HUES64 (cell line): Measurements from ENCODE around the gene LTV1.
A peak's percentile ranks its signal among the peaks of the same experiment; 100 is the strongest.
"Not testable (repeated sequence)": the region's sequence is repeated elsewhere in the genome, so short reads cannot be mapped to it uniquely, and the experiment has no call there.

Source experiments
- H3K27ac ChIP-seq: 2 replicates; pipeline ENCODE4 v1.7.0; 2013; ENCODE audit warnings: low read depth, low read length, inconsistent platforms
- H3K27me3 ChIP-seq: 2 replicates; pipeline ENCODE4 v1.6.1; 2013; ENCODE audit warnings: mild to moderate bottlenecking, low read length; ENCODE audit not compliant: insufficient read depth
- H3K36me3 ChIP-seq: 2 replicates; pipeline ENCODE4 v1.6.1; 2013; ENCODE audit warnings: mild to moderate bottlenecking, low read length; ENCODE audit not compliant: insufficient read depth
- H3K4me1 ChIP-seq: 2 replicates; pipeline ENCODE4 v1.6.1; 2013; ENCODE audit warnings: mild to moderate bottlenecking, low read length, moderate library complexity; ENCODE audit not compliant: insufficient read depth
- H3K4me3 ChIP-seq: 2 replicates; pipeline ENCODE4 v1.5.1; 2013; ENCODE audit warnings: mild to moderate bottlenecking, low read length, moderate library complexity
- H3K9ac ChIP-seq: 2 replicates; pipeline ENCODE4 v1.6.1; 2013; ENCODE audit warnings: mild to moderate bottlenecking, low read depth, low read length
- H3K9me3 ChIP-seq: 2 replicates; pipeline ENCODE4 v1.6.1; 2013; ENCODE audit warnings: low read depth, low read length; ENCODE audit not compliant: insufficient read depth
- WGBS: fragments of 150-250, 120-280 bp; methylation state at CpG from one replicate; pipeline ENCODE4 v1.1.7; 2013; ENCODE audit warnings: missing lambda C conversion rate; 5-methylcytosine and 5-hydroxymethylcytosine counted together

LTV1 gene

GRCh38 chr6:143843677-143843999 is 500 bp downstream of the LTV1 start:
- Histone ChIP-seq H3K9ac (peak overlapping the region; percentile 94), H3K4me1 (peaks cover 5% of the 10 kb centered on the region; the same call in 1 of the 2 replicates), H3K27me3 (no peaks in the 10 kb centered on the region), H3K4me3 (peak overlapping the region; percentile 93), H3K27ac (peak overlapping the region; percentile 91), H3K9me3 (no peaks in the 10 kb centered on the region), H3K36me3 (peaks cover 44% of the 10 kb centered on the region)
- under 1% methylated on average over 9 of the region's 9 CpGs for WGBS

- Histone ChIP-seq H3K9me3 (no peaks in the 10 kb centered on the region), H3K9ac (peak overlapping the region; percentile 94), H3K27ac (peak overlapping the region; percentile 91; the same call in 1 of the 2 replicates), H3K4me1 (peaks cover 5% of the 10 kb centered on the region; the same call in 1 of the 2 replicates), H3K36me3 (peaks cover 47% of the 10 kb centered on the region), H3K27me3 (no peaks in the 10 kb centered on the region), H3K4me3 (peak overlapping the region; percentile 93)
- WGBS = 22% methylated on average over 4 of the region's 4 CpGs
Observed at GRCh38 chr6:143844006-143844405, 868 bp downstream of the LTV1 start.

- H3K4me3 ChIP-seq = no peak overlapping the region
- peaks cover 5% of the 10 kb centered on the region; the same call in 1 of the 2 replicates for H3K4me1 ChIP-seq
- peaks cover 57% of the 10 kb centered on the region for H3K36me3 ChIP-seq
- no peak overlapping the region for H3K27ac ChIP-seq
- H3K27me3 ChIP-seq = no peaks in the 10 kb centered on the region
- WGBS = 90% methylated on average over 5 of the region's 5 CpGs
- H3K9me3 ChIP-seq = no peaks in the 10 kb centered on the region
- H3K9ac ChIP-seq = no peak overlapping the region
Observed at GRCh38 chr6:143845033-143845432, 1.9 kb downstream of the LTV1 start.

- not testable (repeated sequence) for H3K27me3 ChIP-seq, H3K4me3 ChIP-seq, H3K4me1 ChIP-seq, H3K9ac ChIP-seq, H3K9me3 ChIP-seq, H3K27ac ChIP-seq
- H3K36me3 ChIP-seq = peaks cover 79% of the 10 kb centered on the region
- 97% methylated on average over 3 of the region's 3 CpGs for WGBS
Observed at GRCh38 chr6:143851706-143852105, 8.6 kb downstream of the LTV1 start.

GRCh38 chr6:143855057-143855456 is 11.9 kb downstream of the LTV1 start:
- H3K36me3 ChIP-seq = peaks cover 79% of the 10 kb centered on the region
- not testable (repeated sequence) for H3K27me3 ChIP-seq, H3K4me3 ChIP-seq, H3K9me3 ChIP-seq, H3K27ac ChIP-seq, H3K4me1 ChIP-seq, H3K9ac ChIP-seq
- WGBS = 89% methylated on average over 1 of the region's 1 CpG

- not testable (repeated sequence) for H3K4me3 ChIP-seq, H3K9ac ChIP-seq, H3K27ac ChIP-seq, H3K27me3 ChIP-seq, H3K9me3 ChIP-seq, H3K4me1 ChIP-seq
- H3K36me3 ChIP-seq = peaks cover 79% of the 10 kb centered on the region
- WGBS = 95% methylated on average over 6 of the region's 6 CpGs
Observed at GRCh38 chr6:143856762-143857161, 13.6 kb downstream of the LTV1 start.

- WGBS = 95% methylated on average over 5 of the region's 5 CpGs
- Histone ChIP-seq H3K9ac (no peak overlapping the region), H3K27me3 (no peaks in the 10 kb centered on the region), H3K9me3 (no peaks in the 10 kb centered on the region), H3K36me3 (peaks cover 83% of the 10 kb centered on the region), H3K4me1 (0 out of 2 replicates have a peak, but pooled peaks cover 3% of the 10 kb centered on the region), H3K27ac (no peak overlapping the region), H3K4me3 (no peak overlapping the region)
Observed at GRCh38 chr6:143857651-143858050, 14.5 kb downstream of the LTV1 start.

GRCh38 chr6:143859891-143860660 is 16.9 kb downstream of the LTV1 start:
- WGBS = 90% methylated on average over 3 of the region's 3 CpGs
- H3K27me3 ChIP-seq = no peaks in the 10 kb centered on the region
- no peak overlapping the region for H3K27ac ChIP-seq
- peaks cover 100% of the 10 kb centered on the region for H3K36me3 ChIP-seq
- H3K4me1 ChIP-seq = 0 out of 2 replicates have a peak, but pooled peaks cover 3% of the 10 kb centered on the region
- H3K4me3 ChIP-seq = no peak overlapping the region
- no peaks in the 10 kb centered on the region for H3K9me3 ChIP-seq
- no peak overlapping the region for H3K9ac ChIP-seq

- Histone ChIP-seq H3K27me3 (no peaks in the 10 kb centered on the region), H3K27ac (no peak overlapping the region), H3K9ac (no peak overlapping the region), H3K4me1 (0 out of 2 replicates have a peak, but pooled peaks cover 3% of the 10 kb centered on the region), H3K36me3 (peaks cover 67% of the 10 kb centered on the region), H3K9me3 (no peaks in the 10 kb centered on the region), H3K4me3 (no peak overlapping the region)
- WGBS = 97% methylated on average over 2 of the region's 2 CpGs
Observed at GRCh38 chr6:143863771-143864170, 20.6 kb downstream of the LTV1 start.

- no peak within 1 kb of the TSS for H3K4me3 ChIP-seq
- H3K9me3 ChIP-seq = no peaks in the 10 kb centered on the region
- 0 out of 2 replicates have a peak, but pooled peaks cover 3% of the 10 kb centered on the region for H3K4me1 ChIP-seq
- peaks cover 63% of the 10 kb centered on the region for H3K36me3 ChIP-seq
- no peak within 1 kb of the TSS for H3K9ac ChIP-seq
- H3K27ac ChIP-seq = no peak within 1 kb of the TSS
- H3K27me3 ChIP-seq = no peaks in the 10 kb centered on the region
- WGBS = 100% methylated on average over 1 of the region's 1 CpG
Observed at GRCh38 chr6:143864234-143864633, 21.1 kb downstream of the LTV1 start, which contains the start of gene ZC2HC1B. Gene ZC2HC1B, plus strand, starts transcription at chr6:143864474. Its CDS starts 66 bp downstream, at chr6:143864540.

- no peak overlapping the region for H3K9ac ChIP-seq
- H3K27me3 ChIP-seq = no peaks in the 10 kb centered on the region
- peaks cover 33% of the 10 kb centered on the region for H3K36me3 ChIP-seq
- no peaks in the 10 kb centered on the region for H3K9me3 ChIP-seq
- no peak overlapping the region for H3K4me3 ChIP-seq
- H3K4me1 ChIP-seq = no peaks in the 10 kb centered on the region
- H3K27ac ChIP-seq = no peak overlapping the region
Observed at GRCh38 chr6:143867236-143867635, 24.1 kb downstream of the LTV1 start.
